ENCODE data around the gene CLCA2. TPM values are rescaled to one million over a fixed set of nuclear protein-coding genes. Genes with fewer than 3 reads are reported as not detected.
A peak's percentile ranks its signal among the peaks of the same experiment; 100 is the strongest.

The CLCA2 gene
- total RNA-seq, 1 experiment from 2014 or later: 0.20 TPM

- POLR2A ChIA-PET (ENCODE audit: unreplicated experiment): interaction anchor here (0.7 kb wide), 1 partner anchor 34 kb away, joined by 4 read pairs; the partner anchor contains the start of gene ODF2L
- BruUV-seq (replicated peaks): no TSS peak
- CTCF ChIA-PET: interaction anchor here (0.6 to 0.7 kb wide), 2 partner anchors 36 to 74 kb away, joined by 3 to 6 read pairs; no protein-coding TSS in a partner anchor
- TF ChIP-seq CTCF (conservative IDR thresholded peaks at IDR 0.05): no peak
- no peak for TF ChIP-seq EZH2 (IDR thresholded peaks at IDR 0.05; ENCODE audit: low read depth)
- peak overlapping the region; percentile 87 for H3K27ac ChIP-seq
- no peaks in the 10 kb centered on the region for H3K27me3 ChIP-seq (ENCODE audit: insufficient read depth, low read depth)
- H3K36me3 ChIP-seq (ENCODE audit: low read depth): no peaks in the 10 kb centered on the region
- intact Hi-C loops (cut with micrococcal nuclease; ENCODE audit: unreplicated experiment): no loop called here
- H3K79me2 ChIP-seq (ENCODE audit: low read depth): no peaks in the 10 kb centered on the region
- H3K4me2 ChIP-seq: peak overlapping the region; percentile 68
- H4K20me1 ChIP-seq (ENCODE audit: insufficient read depth): no peaks in the 10 kb centered on the region
- H2AFZ ChIP-seq: peak overlapping the region; percentile 25; the same call in 1 of the 2 replicates
- DNase-seq: peak; percentile 18 to 82
- H3F3A ChIP-seq (ENCODE audit: insufficient read depth, low read depth): peaks cover 28% of the 10 kb centered on the region
- H3K9me3 ChIP-seq (ENCODE audit: insufficient read depth, low read depth): peaks cover 22% of the 10 kb centered on the region; the same call in 1 of the 2 replicates
- peaks cover 47% of the 10 kb centered on the region for H3K4me1 ChIP-seq (replicated peaks; ENCODE audit: insufficient read depth)
- H3K4me3 ChIP-seq: peak overlapping the region; percentile 15; the same call in 1 of the 2 replicates
- no peaks in the 10 kb centered on the region for H3K9me2 ChIP-seq (ENCODE audit: insufficient read depth)
These were observed 6.4 kb downstream of the CLCA2 start for GRCh38 chr1:86430376-86430775.

GRCh38 chr1:86434059-86434458, 10.1 kb downstream of the CLCA2 start:
- no peak for TF ChIP-seq CTCF (conservative IDR thresholded peaks at IDR 0.05)
- no peak for TF ChIP-seq EZH2 (IDR thresholded peaks at IDR 0.05; ENCODE audit: low read depth)
- BruUV-seq (replicated peaks): no TSS peak
- DNase-seq: no peak
- Histone ChIP-seq H3K9me2 (ENCODE audit: insufficient read depth) (no peaks in the 10 kb centered on the region), H3F3A (ENCODE audit: insufficient read depth, low read depth) (peaks cover 28% of the 10 kb centered on the region), H4K20me1 (ENCODE audit: insufficient read depth) (no peaks in the 10 kb centered on the region), H3K27me3 (ENCODE audit: insufficient read depth, low read depth) (no peaks in the 10 kb centered on the region), H3K79me2 (ENCODE audit: low read depth) (no peaks in the 10 kb centered on the region), H3K4me3 (no peak overlapping the region), H3K4me2 (peak overlapping the region; percentile 38), H3K27ac (no peak overlapping the region), H3K9me3 (ENCODE audit: insufficient read depth, low read depth) (peaks cover 10% of the 10 kb centered on the region; the same call in 1 of the 2 replicates), H3K4me1 (replicated peaks; ENCODE audit: insufficient read depth) (peaks cover 42% of the 10 kb centered on the region), H3K36me3 (ENCODE audit: low read depth) (no peaks in the 10 kb centered on the region), H2AFZ (no peak overlapping the region)
- POLR2A ChIA-PET (ENCODE audit: unreplicated experiment): no interaction called here
- intact Hi-C loops (cut with micrococcal nuclease; ENCODE audit: unreplicated experiment): no loop called here
- CTCF ChIA-PET: no interaction called here

- peaks cover 10% of the 10 kb centered on the region; the same call in 1 of the 2 replicates for H3K9me3 ChIP-seq (ENCODE audit: insufficient read depth, low read depth)
- no peaks in the 10 kb centered on the region for H3K9me2 ChIP-seq (ENCODE audit: insufficient read depth)
- no peak overlapping the region for H2AFZ ChIP-seq
- H3F3A ChIP-seq (ENCODE audit: insufficient read depth, low read depth): peaks cover 18% of the 10 kb centered on the region
- no peak overlapping the region for H3K4me2 ChIP-seq
- H3K79me2 ChIP-seq (ENCODE audit: low read depth): no peaks in the 10 kb centered on the region
- ChIA-PET CTCF (no interaction called here), POLR2A (ENCODE audit: unreplicated experiment) (no interaction called here)
- TF ChIP-seq CTCF (conservative IDR thresholded peaks at IDR 0.05) (no peak), EZH2 (IDR thresholded peaks at IDR 0.05; ENCODE audit: low read depth) (no peak)
- no peaks in the 10 kb centered on the region for H3K36me3 ChIP-seq (ENCODE audit: low read depth)
- BruUV-seq (replicated peaks): no TSS peak
- H3K27me3 ChIP-seq (ENCODE audit: insufficient read depth, low read depth): no peaks in the 10 kb centered on the region
- H4K20me1 ChIP-seq (ENCODE audit: insufficient read depth): no peaks in the 10 kb centered on the region
- H3K27ac ChIP-seq: no peak overlapping the region
- intact Hi-C loops (cut with micrococcal nuclease; ENCODE audit: unreplicated experiment): no loop called here
- no peak for DNase-seq
- H3K4me3 ChIP-seq: no peak overlapping the region
- peaks cover 30% of the 10 kb centered on the region for H3K4me1 ChIP-seq (replicated peaks; ENCODE audit: insufficient read depth)
These were observed 11.4 kb downstream of the CLCA2 start for GRCh38 chr1:86435327-86435726.

All from PC-9 (cell line).